HG03095 (cell line): Measurements from ENCODE around the gene SCTR.
"Not testable (repeated sequence)": the region's sequence is repeated elsewhere in the genome, so short reads cannot be mapped to it uniquely, and the experiment has no call there.

ENCODE experiments used
- ATAC-seq: cut with Tn5 transposase; IDR thresholded peaks from one replicate; pipeline ENCODE4 v1.9.1; 2021; ENCODE audit warnings: moderate library complexity; ENCODE audit not compliant: unreplicated experiment

The SCTR gene

DNA sequence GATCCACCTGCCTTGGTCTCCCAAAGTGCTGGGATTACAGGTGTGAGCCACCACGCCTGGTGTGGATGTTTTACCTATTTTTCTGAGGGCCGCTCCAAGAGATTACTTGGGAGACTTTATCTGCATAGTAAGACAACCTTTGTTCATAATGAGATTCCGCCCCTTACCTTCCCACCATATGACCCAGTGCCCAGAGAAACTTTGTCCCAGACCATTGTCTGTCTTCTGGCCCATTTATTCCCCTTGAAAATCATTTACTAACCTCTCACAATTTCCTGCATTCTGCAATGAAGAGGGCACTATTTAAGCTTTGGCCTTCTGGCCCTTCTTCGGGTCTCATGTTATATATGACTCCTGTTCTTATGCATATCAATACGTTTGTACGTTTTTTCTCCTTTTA, 106.4 kb downstream of the SCTR start:
- no peak for ATAC-seq

DNA sequence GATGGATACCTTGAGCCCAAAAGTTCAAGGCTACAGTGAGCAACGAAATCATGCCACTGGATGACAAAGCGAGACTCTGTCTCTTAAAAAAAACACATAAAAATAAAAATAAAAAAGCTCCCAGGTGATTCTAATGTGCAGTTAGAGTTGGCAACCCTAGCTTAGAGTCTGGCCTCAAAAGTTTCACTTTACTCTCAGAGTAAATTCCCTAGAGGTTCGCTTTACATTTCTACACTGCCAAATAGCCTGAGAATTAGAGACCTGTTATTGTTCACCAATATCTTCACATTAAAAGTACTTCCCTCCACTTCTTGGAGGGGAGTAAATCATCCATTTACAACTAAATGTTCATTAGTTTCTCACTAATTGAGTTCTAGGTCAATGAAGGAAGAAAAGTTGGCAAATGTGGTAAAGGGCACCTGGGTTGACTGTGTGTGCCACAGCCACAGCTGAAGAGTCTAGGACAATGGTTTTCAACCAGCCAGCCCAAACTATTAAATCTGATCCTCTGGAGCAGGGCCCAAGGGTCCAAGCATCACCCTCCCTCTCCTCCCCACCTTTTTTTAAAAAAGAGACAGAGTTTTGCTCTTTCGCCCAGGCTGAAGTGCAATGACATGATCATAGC, 107.9 kb downstream of the SCTR start:
- peak; percentile 57 for ATAC-seq

DNA sequence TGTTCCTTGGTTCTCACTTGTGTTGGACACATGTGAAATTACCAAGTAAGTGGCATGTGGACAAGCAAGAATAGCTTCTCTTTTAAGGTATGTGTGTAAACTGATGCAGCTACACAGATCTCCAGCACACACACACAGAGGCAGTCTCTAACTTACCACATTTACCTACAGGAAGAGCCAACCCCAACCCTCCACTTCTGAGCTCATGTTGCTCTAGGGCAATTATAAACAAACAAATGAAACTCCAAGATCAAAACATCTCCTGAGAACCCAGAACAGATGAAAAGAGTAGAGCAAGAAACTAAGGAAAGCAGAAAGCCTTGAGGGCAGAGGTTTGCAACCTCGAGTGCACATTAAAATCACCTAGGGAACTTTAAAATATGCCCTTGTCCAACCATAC, 108.7 kb downstream of the SCTR start:
- ATAC-seq = no peak

DNA sequence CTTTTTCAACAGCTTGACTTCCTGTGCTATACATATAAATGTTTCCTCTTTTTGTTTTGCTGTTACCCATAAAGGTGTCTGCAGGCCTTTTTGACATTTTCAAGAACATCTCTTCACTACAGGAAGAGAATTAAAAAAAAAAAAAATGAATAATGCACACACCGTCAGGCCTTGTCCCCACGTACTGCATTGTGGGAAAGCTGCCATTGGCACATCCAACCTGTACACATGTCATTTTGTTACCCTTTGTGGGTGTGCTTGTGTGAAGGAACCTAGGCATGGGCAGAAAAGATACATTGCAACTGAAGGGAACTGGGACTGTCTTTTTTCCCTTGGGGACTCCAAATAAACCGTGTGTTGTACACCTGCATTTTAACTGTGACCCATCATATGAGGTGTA, 109.4 kb downstream of the SCTR start:
- no peak for ATAC-seq

DNA sequence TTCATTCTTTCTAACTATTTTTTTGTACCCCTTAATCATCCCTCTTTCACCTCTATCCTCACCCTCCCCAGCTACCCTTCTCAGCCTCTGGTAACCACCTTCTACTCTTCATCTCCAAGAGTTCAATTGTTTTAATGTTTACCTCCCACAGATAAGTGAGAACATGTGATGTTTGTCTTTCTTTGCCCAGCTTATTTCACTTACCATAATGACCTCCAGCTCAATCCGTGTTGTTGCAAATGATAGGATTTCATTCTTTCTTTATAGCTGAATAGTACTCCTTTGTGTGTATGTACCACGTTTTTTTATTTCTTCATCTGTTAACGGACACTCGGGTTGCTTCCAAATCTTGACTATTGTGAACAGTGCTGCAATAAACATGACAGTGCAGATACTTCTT, 114.8 kb downstream of the SCTR start:
- ATAC-seq = no peak

DNA sequence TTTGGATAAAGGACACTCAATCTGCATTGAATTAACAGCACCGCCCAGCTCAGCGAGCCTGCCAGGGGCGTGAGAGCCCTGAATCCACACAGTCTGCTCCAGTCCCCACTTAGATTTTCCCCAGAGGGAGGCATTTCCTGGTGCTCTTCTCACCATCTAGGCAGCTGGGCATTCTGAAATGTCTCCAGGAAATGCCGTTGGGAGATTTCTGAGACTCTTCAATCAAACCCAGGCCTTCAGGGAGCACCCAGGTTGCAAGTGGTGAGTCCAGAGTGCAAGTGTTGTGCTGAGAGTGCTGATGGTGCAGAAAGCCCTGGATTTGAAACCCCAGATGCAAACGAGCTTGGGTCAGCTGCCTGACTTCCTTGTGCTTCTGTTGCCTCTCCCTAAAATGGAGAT, 116.1 kb downstream of the SCTR start:
- no peak for ATAC-seq

DNA sequence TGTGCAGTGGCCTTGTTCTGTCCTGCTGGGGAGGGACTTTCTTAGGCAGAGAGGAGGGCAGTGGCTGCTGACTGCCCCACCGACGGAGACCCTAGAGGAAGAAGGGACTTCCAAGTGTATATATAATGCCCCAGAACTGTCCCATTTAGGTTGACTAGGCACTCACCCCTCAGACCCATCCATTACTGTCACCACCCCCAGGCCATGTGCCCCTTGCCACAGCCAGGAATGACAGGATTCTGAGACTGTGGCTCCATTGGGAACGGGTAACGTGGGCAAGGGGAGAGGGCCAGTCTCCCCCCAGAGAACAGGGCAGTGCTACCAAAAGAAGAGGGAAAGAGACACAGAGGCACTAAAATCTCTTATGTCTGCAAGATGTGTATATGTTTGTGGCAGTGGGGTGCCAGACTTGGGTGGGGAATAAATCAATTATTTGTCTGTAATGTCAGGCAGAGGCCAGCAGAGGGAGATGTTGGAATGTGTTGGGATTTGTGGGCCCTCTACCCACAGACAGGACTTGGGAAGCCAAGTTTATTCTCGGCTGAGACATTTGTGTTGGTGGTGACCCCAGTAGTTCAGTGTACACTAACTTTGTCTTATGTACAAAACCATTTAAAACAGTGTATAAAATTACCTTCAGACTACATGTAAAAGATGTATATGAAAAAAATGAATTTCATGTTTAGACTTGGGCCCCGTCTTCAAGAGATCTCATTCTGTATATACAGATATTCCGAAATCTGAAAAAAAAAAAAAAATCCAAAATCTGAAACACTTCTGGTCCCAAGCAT, 116.7 kb downstream of the SCTR start:
- ATAC-seq = no peak

DNA sequence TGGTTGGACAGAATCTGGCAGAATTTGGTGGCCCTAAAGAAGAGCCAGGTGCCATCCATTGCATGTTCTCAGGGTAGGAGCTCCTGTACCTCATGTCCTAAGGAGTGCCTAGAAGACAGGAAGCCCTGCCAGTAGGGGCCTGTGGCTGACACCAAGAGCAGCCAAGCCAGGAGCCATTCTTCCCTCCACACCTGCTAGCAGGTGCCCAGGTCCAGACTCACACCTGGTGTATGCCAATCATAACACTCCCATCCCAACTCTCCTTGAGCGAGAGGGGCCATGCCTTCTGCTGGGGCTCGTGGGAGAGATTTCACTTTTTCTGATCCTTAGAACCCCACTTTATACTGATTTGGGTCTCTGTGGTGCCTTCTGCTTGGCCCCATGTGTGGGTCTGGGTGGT, 119.1 kb downstream of the SCTR start:
- ATAC-seq = no peak

DNA sequence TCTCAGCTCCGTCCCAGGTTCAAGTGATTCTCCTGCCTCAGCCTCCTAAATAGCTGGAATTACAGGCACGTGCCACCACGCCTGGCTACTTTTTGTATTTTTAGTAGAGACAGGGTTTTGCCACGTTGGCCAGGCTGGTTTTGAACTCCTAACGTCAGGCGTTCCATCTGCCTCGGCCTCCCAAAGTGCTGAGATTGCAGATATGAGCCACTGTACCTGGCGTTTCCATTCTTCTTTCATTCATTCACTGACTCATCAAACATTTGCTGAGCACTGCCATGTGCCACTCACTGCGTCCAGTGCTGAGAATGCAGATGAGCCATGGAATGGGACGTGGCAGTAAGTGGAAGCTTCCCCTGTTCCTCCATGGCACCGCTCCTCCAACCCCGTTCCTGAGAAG, 120.7 kb downstream of the SCTR start:
- ATAC-seq = not testable (repeated sequence)

DNA sequence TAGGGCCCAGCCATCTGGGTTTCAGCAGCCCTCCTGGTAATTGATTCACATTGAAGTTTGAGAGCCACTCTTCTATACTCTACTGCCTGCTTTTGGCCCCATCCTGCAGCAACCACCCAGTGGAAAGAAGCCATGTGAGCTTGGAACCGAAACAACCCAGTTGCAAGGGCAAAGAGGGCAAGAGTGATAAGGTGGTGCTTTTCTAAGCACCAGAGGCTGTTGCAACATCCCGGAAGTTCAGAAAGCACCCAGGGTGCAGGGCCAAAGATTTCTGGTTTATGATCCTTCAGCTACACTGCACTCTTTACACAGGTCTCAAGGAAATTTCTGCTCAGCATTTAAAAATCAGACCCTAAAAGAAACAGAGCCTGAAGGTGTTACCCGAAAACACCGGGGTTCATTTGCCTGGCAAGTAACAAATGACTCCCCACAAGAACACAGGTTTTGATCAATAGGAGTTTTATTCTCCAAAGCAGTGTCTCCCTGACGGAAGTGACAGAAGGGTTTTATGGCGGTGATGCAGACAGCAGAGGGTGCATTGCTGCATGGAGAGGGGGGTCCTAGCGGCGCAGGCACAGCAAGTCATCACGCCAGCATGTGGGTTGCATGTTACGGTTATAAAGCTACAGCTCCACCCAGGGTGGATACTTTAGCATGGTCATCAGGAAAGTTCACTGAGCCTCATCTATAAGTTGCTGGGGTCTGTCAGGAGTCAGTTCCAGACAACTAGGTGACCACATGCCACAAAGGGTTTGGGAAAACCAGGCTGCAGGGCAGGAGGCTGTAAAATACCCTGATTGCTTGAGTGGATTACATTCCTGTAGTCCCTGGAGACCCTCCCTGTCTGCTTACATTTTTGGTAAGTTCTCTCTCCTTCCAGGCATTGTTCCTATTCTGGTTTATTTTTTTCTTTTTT, 121.4 kb downstream of the SCTR start:
- ATAC-seq = no peak

DNA sequence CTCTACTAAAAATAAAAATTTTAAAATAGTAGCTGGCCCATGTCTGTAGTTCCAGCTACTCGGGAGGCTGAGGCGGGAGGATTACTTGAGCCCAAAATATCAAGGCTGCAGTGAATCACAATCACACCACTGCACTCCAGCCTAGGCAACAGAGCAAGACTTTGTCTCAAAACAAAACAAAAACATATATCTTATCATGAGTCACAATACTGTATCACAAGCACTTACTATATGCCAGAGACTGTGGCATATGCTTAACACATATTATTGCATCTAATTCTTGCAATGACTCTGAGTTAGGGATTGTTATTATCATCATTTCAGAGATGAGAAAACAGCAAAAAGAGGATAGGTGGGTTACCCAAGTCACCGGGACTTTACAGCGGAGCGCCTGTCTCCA, 122.2 kb downstream of the SCTR start:
- ATAC-seq = no peak

DNA sequence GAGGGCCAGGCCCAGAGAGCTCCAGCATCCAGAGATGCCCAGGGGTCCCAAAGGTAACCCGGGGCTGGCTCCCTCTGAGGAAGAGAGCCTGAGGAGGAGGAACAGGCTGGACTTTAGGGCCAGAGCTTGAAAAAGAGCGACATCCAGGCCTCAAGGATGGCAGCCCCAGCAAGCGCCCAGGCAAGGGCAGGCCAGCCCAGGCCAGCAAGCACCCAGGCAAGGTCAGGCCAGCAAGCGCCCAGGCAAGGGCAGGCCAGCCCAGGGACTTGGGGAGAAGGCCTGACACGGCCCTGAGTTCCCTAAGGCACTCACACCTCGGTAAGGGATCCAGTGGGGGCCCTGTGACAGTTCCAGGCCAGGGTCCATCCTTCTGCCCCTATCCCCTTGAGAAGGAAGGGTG, 127.1 kb downstream of the SCTR start:
- ATAC-seq = no peak

DNA sequence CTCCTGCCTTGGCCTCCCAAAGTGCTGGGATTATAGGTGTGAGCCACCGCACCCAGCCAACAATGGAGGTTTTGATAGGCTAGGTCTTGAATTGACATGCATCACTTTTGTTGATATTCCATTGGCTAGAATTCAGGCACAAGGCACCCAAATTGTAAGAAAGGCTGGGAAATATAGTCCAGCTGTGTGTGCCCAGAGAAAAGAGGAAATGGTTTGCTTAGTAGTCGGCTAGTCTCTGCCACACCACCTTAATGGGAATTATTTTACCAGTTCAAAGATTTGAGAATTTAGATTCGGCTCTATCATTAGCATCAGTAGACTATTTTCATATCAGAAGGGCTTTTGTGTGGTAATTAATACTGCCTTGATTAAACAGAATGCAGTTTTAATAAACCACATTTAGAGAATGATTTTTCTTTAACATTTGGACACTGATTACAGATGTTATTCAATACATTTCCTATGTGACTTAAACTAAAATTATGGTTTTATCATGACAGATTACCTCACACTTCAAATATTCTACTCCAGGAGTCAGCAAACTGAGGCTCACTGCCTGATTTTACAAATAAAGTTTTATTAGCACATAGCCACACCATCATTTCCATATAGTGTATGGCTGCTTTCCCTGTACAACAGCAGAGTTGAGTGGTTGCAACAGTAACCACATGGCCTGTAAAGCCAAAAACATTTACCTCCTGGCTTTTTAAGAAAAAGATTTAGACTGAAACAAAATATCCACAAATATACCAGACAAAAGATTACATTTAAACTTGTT, 130.1 kb downstream of the SCTR start:
- ATAC-seq = no peak
